ENCODE data around the gene LGR5.
"Not testable (repeated sequence)": the region's sequence is repeated elsewhere in the genome, so short reads cannot be mapped to it uniquely, and the experiment has no call there.

Gene LGR5

DNA sequence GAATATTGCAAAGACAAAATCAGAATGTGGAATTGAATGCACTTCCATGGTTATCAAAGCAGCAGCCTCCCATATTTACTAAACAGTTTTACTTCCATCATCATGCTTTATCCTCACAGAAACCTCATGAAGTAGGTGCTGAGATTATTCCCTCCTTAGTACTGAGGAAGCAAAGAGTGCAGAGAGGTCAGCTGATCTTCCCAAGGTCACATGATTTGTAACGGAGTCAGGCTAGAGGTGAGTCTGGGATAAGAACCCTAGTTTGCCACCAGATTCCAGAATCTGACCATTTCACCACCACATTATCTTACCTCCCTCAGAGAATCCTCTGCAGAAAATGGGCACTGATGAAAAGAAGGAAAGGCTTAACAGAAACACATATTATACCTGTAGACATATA lies 102.0 kb downstream of the LGR5 start:
- Histone ChIP-seq H3K4me1 (ENCODE audit: control insufficient read depth, insufficient read depth, low read length) (no peaks in the 10 kb centered on the region), H3K4me3 (ENCODE audit: insufficient read depth, low read depth, low read length) (no peak overlapping the region), H3K36me3 (ENCODE audit: control insufficient read depth, insufficient read depth, low read length) (no peaks in the 10 kb centered on the region), H3K9me3 (ENCODE audit: control insufficient read depth, low read length) (no peaks in the 10 kb centered on the region), H3K27ac (ENCODE audit: insufficient read depth, low read depth, low read length, poor library complexity, severe bottlenecking) (no peak overlapping the region), H3K27me3 (ENCODE audit: control insufficient read depth, insufficient read depth, low read length, poor library complexity, severe bottlenecking) (no peaks in the 10 kb centered on the region)
- WGBS, 2 experiments = 76 to 100% methylated on average over 1 of the region's 1 CpG

DNA sequence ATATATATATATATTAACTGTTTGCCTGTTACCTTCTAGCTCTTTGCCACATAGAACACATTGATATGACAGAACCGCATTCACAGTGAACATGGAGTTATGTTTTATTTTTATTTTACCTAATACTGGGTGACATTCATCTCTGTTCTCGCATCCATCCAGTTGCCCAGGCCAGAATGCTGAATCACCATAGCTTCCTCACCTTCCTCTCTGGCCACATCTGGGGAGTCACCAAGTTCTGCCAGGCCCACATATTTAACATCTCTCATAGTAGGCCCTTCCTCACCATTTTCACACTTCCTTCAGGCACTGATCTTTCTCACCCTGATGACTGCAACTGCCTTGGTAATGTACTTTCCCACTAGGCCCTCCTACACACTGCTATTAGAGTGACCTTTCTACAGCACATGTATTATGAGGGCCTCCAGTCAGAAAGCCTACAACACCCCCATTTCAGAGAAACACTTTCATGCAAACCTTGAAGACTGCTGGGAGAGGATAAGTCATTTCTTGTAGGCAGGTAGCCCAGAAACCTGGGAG lies 106.8 kb downstream of the LGR5 start:
- Histone ChIP-seq H3K4me1 (ENCODE audit: control insufficient read depth, insufficient read depth, low read length) (no peaks in the 10 kb centered on the region), H3K27ac (ENCODE audit: insufficient read depth, low read depth, low read length, poor library complexity, severe bottlenecking) (no peak overlapping the region), H3K27me3 (ENCODE audit: control insufficient read depth, insufficient read depth, low read length, poor library complexity, severe bottlenecking) (no peaks in the 10 kb centered on the region), H3K36me3 (ENCODE audit: control insufficient read depth, insufficient read depth, low read length) (no peaks in the 10 kb centered on the region), H3K4me3 (ENCODE audit: insufficient read depth, low read depth, low read length) (no peak overlapping the region), H3K9me3 (ENCODE audit: control insufficient read depth, low read length) (no peaks in the 10 kb centered on the region)
- WGBS, 2 experiments = 95 to 96% methylated on average over 1 to 2 of the region's 2 CpGs

DNA sequence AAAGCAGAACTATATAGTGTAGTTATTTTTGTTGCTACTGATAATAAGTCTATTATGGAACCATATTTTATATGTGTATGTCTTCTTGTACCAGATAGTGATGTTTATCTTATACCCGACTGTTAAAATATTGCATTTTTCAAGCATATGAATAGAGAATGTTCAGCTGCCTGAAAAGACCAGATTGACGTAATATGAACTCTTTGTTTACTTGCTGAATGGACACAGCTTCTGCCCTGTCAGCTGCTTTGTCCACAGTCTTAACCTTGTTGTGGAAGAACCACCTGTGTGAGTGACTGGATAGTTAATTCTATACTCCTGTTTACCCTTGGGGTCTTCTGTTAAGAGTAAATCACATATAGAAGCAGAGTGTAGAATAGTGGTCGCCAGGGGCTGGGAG lies 109.3 kb downstream of the LGR5 start:
- Histone ChIP-seq H3K9me3 (ENCODE audit: control insufficient read depth, low read length) (no peaks in the 10 kb centered on the region), H3K4me1 (ENCODE audit: control insufficient read depth, insufficient read depth, low read length) (no peaks in the 10 kb centered on the region), H3K4me3 (ENCODE audit: insufficient read depth, low read depth, low read length) (no peak overlapping the region), H3K27ac (ENCODE audit: insufficient read depth, low read depth, low read length, poor library complexity, severe bottlenecking) (no peak overlapping the region), H3K36me3 (ENCODE audit: control insufficient read depth, insufficient read depth, low read length) (no peaks in the 10 kb centered on the region), H3K27me3 (ENCODE audit: control insufficient read depth, insufficient read depth, low read length, poor library complexity, severe bottlenecking) (no peaks in the 10 kb centered on the region)
- WGBS, 2 experiments = 89 to 91% methylated on average over 3 of the region's 3 CpGs

DNA sequence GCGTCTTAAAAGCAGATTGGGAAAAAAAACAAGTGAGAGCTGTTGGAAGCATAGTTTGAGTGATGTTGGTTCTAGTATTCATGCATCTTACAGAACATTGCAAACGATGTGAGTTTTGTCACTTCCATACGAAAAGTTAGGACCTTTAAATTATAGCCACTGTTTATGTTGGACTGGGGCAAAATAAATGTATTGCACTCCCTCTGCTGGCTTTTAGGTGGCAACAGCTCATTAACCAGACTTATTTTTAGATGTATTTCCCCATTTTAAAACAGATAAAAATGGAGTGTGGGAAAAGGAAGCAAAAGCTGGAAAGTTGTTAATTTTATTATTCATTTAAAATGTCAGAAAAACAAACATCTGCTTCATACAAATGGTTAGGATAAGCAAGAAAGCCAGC lies 111.9 kb downstream of the LGR5 start:
- Histone ChIP-seq H3K27ac (ENCODE audit: insufficient read depth, low read depth, low read length, poor library complexity, severe bottlenecking) (no peak overlapping the region), H3K4me1 (ENCODE audit: control insufficient read depth, insufficient read depth, low read length) (no peaks in the 10 kb centered on the region), H3K9me3 (ENCODE audit: control insufficient read depth, low read length) (no peaks in the 10 kb centered on the region), H3K36me3 (ENCODE audit: control insufficient read depth, insufficient read depth, low read length) (no peaks in the 10 kb centered on the region), H3K4me3 (ENCODE audit: insufficient read depth, low read depth, low read length) (no peak overlapping the region), H3K27me3 (ENCODE audit: control insufficient read depth, insufficient read depth, low read length, poor library complexity, severe bottlenecking) (no peaks in the 10 kb centered on the region)
- WGBS, 2 experiments = 79 to 96% methylated on average over 3 of the region's 3 CpGs

DNA sequence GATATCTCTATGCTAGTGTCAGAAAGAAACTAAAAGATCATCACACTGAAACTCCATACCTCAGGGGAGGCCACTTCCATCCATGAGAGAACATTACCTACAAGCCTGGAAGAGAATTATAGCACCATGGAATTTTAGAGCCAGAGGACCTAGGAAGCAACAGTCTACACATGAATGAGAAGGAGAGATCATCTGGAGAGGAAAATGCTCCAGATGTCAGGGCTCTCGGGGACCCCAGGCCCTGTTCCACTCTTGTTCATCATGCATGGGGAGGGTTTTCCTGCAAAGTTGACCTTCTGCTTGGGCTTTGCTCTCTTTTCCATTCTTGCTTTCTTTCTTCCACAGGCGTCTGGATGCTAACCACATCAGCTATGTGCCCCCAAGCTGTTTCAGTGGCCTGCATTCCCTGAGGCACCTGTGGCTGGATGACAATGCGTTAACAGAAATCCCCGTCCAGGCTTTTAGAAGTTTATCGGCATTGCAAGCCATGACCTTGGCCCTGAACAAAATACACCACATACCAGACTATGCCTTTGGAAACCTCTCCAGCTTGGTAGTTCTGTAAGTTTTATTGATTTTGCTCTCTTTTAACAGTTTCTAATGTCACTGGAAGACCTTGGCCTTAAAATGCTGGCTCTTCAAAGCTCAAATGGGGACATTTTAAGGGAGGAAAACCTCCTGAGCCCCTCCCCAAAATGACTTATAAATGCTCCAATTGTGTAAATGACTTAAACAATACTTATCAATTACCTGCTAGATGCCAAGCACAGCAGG lies 113.3 kb downstream of the LGR5 start:
- H3K4me3 ChIP-seq (ENCODE audit: insufficient read depth, low read depth, low read length) = no peak overlapping the region
- no peaks in the 10 kb centered on the region for H3K27me3 ChIP-seq (ENCODE audit: control insufficient read depth, insufficient read depth, low read length, poor library complexity, severe bottlenecking)
- no peaks in the 10 kb centered on the region for H3K36me3 ChIP-seq (ENCODE audit: control insufficient read depth, insufficient read depth, low read length)
- H3K9me3 ChIP-seq (ENCODE audit: control insufficient read depth, low read length) = no peaks in the 10 kb centered on the region
- H3K4me1 ChIP-seq (ENCODE audit: control insufficient read depth, insufficient read depth, low read length) = no peaks in the 10 kb centered on the region
- no peak overlapping the region for H3K27ac ChIP-seq (ENCODE audit: insufficient read depth, low read depth, low read length, poor library complexity, severe bottlenecking)
- 91 to 95% methylated on average over 5 of the region's 5 CpGs for WGBS, 2 experiments

DNA sequence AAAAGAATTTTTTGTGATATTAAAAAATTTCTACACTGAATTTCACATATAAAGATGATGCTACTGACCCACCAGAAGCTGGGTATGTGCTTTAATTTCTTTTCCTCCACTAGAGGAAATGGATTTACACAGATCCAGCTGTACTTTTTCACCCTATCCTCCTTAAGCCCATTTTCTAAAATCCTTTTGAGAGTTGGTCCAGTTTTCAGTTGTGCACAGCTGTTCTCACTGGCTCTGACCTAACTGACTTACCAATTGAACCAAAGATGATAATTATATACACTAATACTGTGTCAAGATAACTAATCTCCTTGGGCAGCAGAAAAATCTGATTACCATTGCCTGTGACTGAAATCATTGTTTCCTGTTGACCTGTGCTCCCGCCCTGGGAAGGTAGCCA lies 115.6 kb downstream of the LGR5 start:
- Histone ChIP-seq H3K4me3 (ENCODE audit: insufficient read depth, low read depth, low read length) (no peak overlapping the region), H3K36me3 (ENCODE audit: control insufficient read depth, insufficient read depth, low read length) (no peaks in the 10 kb centered on the region), H3K4me1 (ENCODE audit: control insufficient read depth, insufficient read depth, low read length) (no peaks in the 10 kb centered on the region), H3K27ac (ENCODE audit: insufficient read depth, low read depth, low read length, poor library complexity, severe bottlenecking) (no peak overlapping the region), H3K9me3 (ENCODE audit: control insufficient read depth, low read length) (no peaks in the 10 kb centered on the region), H3K27me3 (ENCODE audit: control insufficient read depth, insufficient read depth, low read length, poor library complexity, severe bottlenecking) (no peaks in the 10 kb centered on the region)
- 93 to 97% methylated on average over 1 of the region's 1 CpG for WGBS, 2 experiments

DNA sequence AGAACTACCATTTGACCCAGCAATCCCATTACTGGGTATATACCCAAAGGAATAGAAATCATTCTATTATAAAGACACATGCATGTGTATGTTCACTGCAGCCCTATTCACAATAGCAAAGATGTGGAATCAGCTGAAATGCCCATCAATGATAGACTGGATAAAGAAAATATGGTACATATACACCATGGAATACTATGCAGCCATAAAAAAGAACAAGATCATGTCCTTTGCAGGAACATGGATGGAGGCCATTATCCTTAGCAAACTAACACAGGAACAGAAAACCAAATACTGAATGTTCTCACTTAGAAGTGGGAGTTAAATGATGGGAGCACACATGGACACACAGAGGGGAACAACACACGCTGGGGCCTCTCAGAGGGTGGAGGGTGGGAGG lies 116.2 kb downstream of the LGR5 start:
- WGBS, 2 experiments = 89 to 90% methylated on average over 1 of the region's 1 CpG
- H3K27me3 ChIP-seq (ENCODE audit: control insufficient read depth, insufficient read depth, low read length, poor library complexity, severe bottlenecking); H3K27ac ChIP-seq (ENCODE audit: insufficient read depth, low read depth, low read length, poor library complexity, severe bottlenecking); H3K4me3 ChIP-seq (ENCODE audit: insufficient read depth, low read depth, low read length); H3K36me3 ChIP-seq (ENCODE audit: control insufficient read depth, insufficient read depth, low read length); H3K9me3 ChIP-seq (ENCODE audit: control insufficient read depth, low read length); H3K4me1 ChIP-seq (ENCODE audit: control insufficient read depth, insufficient read depth, low read length): not testable (repeated sequence)

DNA sequence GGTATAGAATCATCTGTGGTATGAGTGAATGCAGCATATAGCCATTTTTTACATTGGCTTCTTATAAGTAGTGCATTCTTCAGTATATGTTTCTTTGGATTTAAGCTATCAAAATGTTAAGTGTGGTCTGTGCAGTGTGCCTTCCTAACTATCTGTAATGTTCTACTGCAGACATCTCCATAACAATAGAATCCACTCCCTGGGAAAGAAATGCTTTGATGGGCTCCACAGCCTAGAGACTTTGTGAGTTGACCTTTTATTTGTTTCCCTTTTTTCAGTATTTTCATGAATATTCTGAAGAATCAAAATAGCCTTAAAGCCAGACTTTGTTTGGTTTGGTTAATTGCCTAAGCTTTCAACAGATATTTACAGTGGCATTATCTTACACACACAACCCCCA lies 116.8 kb downstream of the LGR5 start:
- no peaks in the 10 kb centered on the region for H3K9me3 ChIP-seq (ENCODE audit: control insufficient read depth, low read length)
- no peak overlapping the region for H3K4me3 ChIP-seq (ENCODE audit: insufficient read depth, low read depth, low read length)
- H3K4me1 ChIP-seq (ENCODE audit: control insufficient read depth, insufficient read depth, low read length) = no peaks in the 10 kb centered on the region
- H3K36me3 ChIP-seq (ENCODE audit: control insufficient read depth, insufficient read depth, low read length) = no peaks in the 10 kb centered on the region
- no peak overlapping the region for H3K27ac ChIP-seq (ENCODE audit: insufficient read depth, low read depth, low read length, poor library complexity, severe bottlenecking)
- no peaks in the 10 kb centered on the region for H3K27me3 ChIP-seq (ENCODE audit: control insufficient read depth, insufficient read depth, low read length, poor library complexity, severe bottlenecking)

DNA sequence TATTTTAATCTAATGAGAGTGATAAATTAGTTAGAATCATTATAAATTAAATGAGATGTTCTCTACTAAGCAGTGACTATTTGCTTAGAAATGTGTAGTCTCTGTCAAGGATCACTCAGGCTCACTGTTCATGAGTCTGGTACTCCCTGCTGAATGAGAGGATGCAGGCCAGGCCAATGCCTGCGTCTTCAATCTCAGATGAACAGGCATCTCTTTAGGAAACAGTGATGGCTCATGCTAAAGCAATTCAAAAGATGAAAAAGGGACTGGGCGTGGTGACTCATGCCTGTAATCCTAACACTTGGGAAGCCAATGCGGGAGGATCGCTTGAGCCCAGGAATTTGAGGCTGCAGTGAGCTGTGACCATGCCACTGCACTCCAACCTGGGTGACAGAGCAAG lies 117.3 kb downstream of the LGR5 start:
- Histone ChIP-seq H3K4me1 (ENCODE audit: control insufficient read depth, insufficient read depth, low read length) (no peaks in the 10 kb centered on the region), H3K9me3 (ENCODE audit: control insufficient read depth, low read length) (no peaks in the 10 kb centered on the region), H3K27ac (ENCODE audit: insufficient read depth, low read depth, low read length, poor library complexity, severe bottlenecking) (no peak overlapping the region), H3K36me3 (ENCODE audit: control insufficient read depth, insufficient read depth, low read length) (no peaks in the 10 kb centered on the region), H3K27me3 (ENCODE audit: control insufficient read depth, insufficient read depth, low read length, poor library complexity, severe bottlenecking) (no peaks in the 10 kb centered on the region), H3K4me3 (ENCODE audit: insufficient read depth, low read depth, low read length) (no peak overlapping the region)
- 44 to 48% methylated on average over 4 of the region's 4 CpGs for WGBS, 2 experiments

DNA sequence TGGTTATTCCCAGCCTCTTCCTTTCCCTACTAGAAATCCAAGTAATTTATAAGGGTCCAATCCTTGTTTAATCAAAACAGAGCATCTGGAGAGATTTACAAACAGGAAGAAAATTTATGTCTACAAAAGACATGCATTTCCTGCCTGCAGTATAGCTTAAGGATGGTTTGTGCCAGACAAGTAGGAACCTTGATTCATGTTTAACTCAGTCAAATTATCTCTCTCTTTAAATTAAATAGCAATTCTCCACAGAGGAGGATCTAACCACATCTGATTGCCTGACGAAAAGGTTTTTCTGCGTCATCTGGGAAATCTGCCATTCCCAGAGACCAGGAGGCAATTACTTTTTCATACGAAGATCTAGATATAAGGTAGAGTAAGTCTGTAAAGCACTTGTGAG lies 118.8 kb downstream of the LGR5 start:
- 92 to 98% methylated on average over 3 of the region's 3 CpGs for WGBS, 2 experiments

More for the DNA sequence above, 118.8 kb downstream of the LGR5 start:
- H3K36me3 ChIP-seq (ENCODE audit: control insufficient read depth, insufficient read depth, low read length) = no peaks in the 10 kb centered on the region
- H3K4me3 ChIP-seq (ENCODE audit: insufficient read depth, low read depth, low read length) = no peak overlapping the region
- no peaks in the 10 kb centered on the region for H3K4me1 ChIP-seq (ENCODE audit: control insufficient read depth, insufficient read depth, low read length)
- no peak overlapping the region for H3K27ac ChIP-seq (ENCODE audit: insufficient read depth, low read depth, low read length, poor library complexity, severe bottlenecking)
- H3K9me3 ChIP-seq (ENCODE audit: control insufficient read depth, low read length) = no peaks in the 10 kb centered on the region
- H3K27me3 ChIP-seq (ENCODE audit: control insufficient read depth, insufficient read depth, low read length, poor library complexity, severe bottlenecking) = no peaks in the 10 kb centered on the region
